Liver (tissue), 3 donors: ENCODE data around the gene LRP4.

Experiments used
- ATF3 ChIP-seq: IDR thresholded peaks from 2 replicates; pipeline ENCODE4 v1.6.1; 2016; ENCODE audit warnings: antibody characterized with exemption
- CTCF ChIP-seq: fragments of 150-350 bp; IDR thresholded peaks from 2 replicates; pipeline ENCODE4 v1.5.1; 2017; ENCODE audit warnings: improper control_type of control experiment, low read depth, low read length; ENCODE audit not compliant: missing input control
- MAX ChIP-seq: IDR thresholded peaks from 2 replicates; pipeline ENCODE4 v1.6.1; 2016; ENCODE audit warnings: antibody characterized with exemption
- RAD21 ChIP-seq, 2 donors: IDR thresholded peaks; 2 replicates each; pipeline ENCODE4 v1.6.1; 2016; ENCODE audit warnings: antibody characterized with exemption in 2 of 2, mild to moderate bottlenecking in 2 of 2
- REST ChIP-seq: IDR thresholded peaks from 2 replicates; pipeline ENCODE4 v1.6.1; 2016; ENCODE audit warnings: antibody characterized with exemption, mild to moderate bottlenecking
- RXRA ChIP-seq, 2 donors: IDR thresholded peaks; 2 replicates each; pipeline ENCODE4 v1.6.1; 2017 to 2018; ENCODE audit warnings: antibody characterized with exemption in 2 of 2, mild to moderate bottlenecking in 1 of 2
- SP1 ChIP-seq: IDR thresholded peaks from 2 replicates; pipeline ENCODE4 v1.6.1; 2018; ENCODE audit warnings: antibody characterized with exemption, mild to moderate bottlenecking
- TAF1 ChIP-seq: conservative IDR thresholded peaks from 2 replicates; pipeline ENCODE4 v1.6.1; 2016; ENCODE audit warnings: antibody characterized with exemption, mild to moderate bottlenecking
- YY1 ChIP-seq: IDR thresholded peaks from 2 replicates; pipeline ENCODE4 v1.6.1; 2016; ENCODE audit warnings: antibody characterized with exemption, mild to moderate bottlenecking
- ZBTB33 ChIP-seq: IDR thresholded peaks from 2 replicates; pipeline ENCODE4 v1.6.1; 2016; ENCODE audit warnings: antibody characterized with exemption
- donor health status: healthy.
- donor health status: healthy.

- no peak for TF ChIP-seq RAD21 (IDR thresholded peaks at IDR 0.05)
- TF ChIP-seq REST: no peak
- no peak for TF ChIP-seq CTCF
- no peak for TF ChIP-seq ATF3
- TF ChIP-seq SP1: no peak
- TF ChIP-seq RXRA (IDR thresholded peaks at IDR 0.05): no peak
- no peak for TF ChIP-seq TAF1
- no peak for TF ChIP-seq YY1
- TF ChIP-seq ZBTB33: no peak
- no peak for TF ChIP-seq MAX
These were observed 33.5 kb upstream of the LRP4 start for GRCh38 chr11:46951864-46952263.
